GM12873 (cell line): ENCODE results near the gene PPP6R2.

Experiments
- TF ChIP-seq, protein P1 (sequence below): IDR thresholded peaks from 2 replicates; pipeline ENCODE4 v1.5.1; 2012; ENCODE audit warnings: low read depth, mild to moderate bottlenecking, moderate library complexity, low read length, control low read depth; ENCODE audit not compliant: insufficient read depth; ENCODE audit errors: missing control alignments

Gene PPP6R2

DNA sequence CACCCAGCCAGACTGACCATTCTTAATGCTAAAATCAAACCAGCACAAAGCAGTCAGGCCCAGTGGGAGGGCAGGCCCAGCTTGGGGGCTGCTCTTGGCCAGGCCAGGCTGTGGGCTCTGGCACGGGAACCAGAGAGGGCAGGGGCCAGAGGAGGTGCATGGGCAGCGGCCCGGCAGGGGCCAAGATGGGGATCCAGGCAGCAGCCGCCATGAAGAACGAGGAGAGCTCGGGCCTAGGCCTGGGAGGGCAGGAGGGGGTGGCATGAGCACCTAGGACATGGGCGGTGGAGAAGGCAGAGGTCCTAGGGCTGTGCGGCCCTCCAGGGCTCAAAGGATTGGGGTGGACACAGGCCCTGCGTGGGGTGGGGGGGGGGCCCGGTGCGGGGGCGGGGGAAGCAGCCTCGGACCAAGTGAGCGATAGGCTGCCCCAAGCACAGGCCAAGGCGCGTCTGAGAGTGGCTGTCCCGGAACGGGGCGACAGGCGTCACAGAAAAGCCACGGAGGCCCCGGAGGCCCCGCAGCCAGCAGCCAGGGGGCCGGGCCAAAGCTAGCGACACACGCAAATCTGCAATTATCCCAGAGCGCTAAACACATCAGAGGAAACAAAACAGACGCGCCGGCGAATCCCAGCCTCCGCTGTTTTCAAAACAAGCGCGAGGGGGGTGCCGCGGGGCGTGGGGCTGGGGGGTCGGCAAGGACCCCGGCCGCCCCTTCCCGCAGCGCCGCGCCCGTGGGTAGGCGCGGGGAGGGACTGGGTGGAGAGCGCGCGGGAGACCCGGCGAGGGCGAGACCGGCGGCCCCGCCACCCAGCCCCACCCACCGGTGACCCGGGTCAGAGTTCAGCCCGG is 44.0 kb upstream of the PPP6R2 start:
- TF ChIP-seq, protein P1, sequence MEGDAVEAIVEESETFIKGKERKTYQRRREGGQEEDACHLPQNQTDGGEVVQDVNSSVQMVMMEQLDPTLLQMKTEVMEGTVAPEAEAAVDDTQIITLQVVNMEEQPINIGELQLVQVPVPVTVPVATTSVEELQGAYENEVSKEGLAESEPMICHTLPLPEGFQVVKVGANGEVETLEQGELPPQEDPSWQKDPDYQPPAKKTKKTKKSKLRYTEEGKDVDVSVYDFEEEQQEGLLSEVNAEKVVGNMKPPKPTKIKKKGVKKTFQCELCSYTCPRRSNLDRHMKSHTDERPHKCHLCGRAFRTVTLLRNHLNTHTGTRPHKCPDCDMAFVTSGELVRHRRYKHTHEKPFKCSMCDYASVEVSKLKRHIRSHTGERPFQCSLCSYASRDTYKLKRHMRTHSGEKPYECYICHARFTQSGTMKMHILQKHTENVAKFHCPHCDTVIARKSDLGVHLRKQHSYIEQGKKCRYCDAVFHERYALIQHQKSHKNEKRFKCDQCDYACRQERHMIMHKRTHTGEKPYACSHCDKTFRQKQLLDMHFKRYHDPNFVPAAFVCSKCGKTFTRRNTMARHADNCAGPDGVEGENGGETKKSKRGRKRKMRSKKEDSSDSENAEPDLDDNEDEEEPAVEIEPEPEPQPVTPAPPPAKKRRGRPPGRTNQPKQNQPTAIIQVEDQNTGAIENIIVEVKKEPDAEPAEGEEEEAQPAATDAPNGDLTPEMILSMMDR: no peak

DNA sequence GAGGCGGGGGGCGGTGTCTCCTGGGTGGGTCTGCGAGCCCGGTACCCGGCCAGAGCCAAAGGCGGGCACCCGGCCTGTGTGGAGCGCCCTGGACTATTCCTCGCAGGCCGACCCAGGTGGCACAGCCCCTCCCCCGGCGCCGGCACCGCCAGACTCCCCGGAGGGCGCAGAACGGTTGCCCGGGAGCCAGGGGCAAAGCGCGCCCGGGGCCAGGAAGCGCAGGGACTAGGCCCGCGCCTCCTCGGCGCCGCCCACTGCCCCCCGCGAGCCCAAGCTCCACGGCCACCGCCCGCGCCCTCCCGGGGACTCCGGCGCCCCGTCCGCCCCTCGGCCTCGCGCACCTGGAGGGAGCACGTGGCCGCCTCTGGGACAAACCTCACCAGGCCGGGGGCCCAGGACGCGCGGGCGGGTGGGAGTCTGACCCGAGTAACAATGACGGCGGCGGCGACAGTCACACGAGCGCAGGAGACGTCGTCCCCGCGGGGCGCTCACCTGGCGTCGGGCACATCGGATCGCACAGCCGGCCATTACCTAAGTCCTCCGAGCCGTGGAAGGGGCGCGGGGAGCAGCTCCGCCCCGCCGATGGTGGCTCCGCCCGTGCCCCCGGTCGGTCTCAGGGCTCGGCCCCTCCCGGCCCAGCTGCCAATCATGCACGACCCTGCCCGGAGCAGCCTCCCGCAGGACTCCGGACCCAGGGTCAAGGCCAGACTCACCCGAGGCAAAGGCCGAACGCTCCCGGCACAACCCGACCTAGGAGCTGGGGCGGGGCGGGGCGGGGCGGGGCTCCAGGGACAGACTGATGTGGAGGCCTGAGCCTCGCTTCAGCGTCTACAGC is 43.1 kb upstream of the PPP6R2 start:
- TF ChIP-seq, protein P1: no peak

DNA sequence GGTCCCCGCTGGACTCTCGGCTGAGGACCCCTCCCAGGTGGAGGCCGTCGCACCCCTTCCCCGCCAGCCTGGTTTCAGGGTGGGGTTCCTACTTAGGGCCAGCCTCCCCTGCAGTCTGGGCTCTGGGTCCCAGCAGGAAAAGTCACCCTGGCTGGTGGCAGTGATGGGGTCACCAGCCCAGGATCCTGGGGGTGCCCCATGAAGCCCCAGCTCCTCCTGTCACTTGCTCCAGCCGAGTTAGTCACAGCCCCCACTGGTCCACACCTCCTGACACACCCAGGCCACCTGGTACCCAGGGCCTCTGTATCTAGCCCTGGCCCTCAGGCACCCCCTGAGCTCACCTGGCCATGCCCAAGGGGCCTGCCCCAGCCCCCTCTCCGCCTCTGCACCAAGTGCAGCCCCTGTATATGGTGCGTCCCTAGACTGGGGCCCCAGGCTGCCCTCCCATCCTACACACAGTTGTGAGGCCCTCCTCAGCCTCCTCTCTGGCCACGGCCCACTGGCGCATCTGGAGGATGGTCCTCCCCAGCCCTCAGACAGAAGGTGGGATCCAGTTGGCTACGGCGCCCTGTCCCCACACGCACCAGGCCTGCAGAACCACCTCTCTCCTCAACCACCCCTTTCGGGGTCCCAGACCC is 42.4 kb upstream of the PPP6R2 start:
- TF ChIP-seq, protein P1: no peak

DNA sequence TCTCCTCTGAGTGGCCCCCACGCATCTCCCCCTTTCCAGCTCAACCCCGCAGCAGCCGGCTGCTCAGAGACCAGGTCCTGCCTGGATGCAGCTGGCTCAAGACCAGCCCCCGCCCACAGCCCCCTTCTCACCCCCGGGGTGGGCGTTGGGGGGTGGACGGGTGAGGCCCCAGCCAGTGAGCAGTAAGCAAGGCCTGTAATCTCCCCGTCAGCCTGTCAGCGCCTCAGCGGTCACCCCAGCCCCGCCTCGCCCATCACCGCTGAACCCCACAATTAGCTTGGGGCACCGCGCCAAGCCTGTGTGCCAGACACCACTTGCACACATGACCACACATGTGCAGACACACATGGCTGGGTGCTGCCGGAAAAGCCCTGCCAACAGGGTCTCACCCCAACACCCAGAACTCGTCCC is 41.5 kb upstream of the PPP6R2 start:
- TF ChIP-seq, protein P1: no peak

DNA sequence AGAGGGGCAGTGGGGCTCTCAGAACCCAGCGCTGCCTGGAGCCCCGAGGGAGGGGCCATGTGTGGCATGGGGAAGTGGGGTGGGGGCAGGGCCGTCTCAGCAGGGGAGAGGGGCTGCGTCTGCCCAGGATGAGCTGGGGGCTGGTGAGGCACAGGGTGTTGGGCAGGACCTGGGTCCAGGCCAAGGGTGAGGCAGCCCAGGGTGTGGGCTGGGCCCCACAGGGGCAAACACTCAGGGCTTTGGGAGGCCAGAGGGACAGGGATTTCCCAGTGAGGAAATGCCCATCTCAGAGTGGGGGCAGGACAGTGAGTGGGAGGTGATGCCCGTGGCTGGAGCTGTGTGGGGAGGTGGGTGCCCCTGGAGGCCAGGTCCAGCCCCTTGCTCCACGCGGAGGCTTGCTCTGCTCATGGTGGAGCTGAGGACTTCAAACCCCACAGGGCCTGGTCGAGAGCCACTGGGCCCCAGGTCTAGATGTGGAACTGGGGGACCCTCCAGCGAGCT is 41.0 kb upstream of the PPP6R2 start:
- TF ChIP-seq, protein P1: no peak

DNA sequence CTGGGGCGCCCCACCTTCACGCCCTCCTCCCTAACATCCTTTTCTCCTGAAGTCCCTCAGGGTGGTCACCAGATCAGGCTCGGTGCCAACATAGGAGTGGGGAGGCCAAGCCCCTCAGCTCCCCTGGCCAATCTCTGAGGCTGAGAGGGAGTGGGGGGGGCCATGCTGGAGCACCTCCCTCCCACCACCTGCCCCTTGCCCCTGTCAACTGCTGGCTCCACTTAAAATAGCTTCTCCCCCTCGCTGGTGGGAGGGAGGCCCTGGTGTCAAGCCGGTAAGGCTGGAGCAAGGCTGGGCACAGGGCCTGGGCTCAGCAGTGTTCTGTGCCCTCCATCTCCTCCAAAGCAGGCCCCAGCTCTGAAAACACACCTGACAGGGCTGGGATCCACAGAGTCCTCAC is 40.6 kb upstream of the PPP6R2 start:
- TF ChIP-seq, protein P1: no peak

DNA sequence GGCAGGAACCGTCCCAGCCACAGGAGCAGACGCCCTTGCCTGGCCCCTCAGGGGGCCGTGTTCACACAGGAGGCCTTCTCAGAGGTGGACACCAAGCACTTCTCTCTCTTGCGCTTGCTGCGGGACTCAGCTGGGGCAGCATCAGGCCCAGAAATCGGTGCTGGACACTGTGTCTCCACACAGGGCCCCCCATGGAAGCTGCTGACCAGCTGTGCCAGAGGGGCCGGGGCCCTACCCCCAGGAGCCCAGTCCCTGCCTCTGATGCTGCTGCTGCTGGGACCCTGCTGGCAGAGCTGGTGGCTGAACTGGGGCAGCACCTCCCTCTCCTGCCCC is 39.6 kb upstream of the PPP6R2 start:
- TF ChIP-seq, protein P1: no peak
